Measurements from ENCODE around the gene ERV3-1. TPM values are rescaled to one million over a fixed set of nuclear protein-coding genes. Genes with fewer than 3 reads are reported as not detected.
A peak's percentile ranks its signal among the peaks of the same experiment; 100 is the strongest.

ERV3-1 gene
- total and polyA plus RNA-seq, 2 experiments from 2014 or later: 23.7 to 29.2 TPM

DNA sequence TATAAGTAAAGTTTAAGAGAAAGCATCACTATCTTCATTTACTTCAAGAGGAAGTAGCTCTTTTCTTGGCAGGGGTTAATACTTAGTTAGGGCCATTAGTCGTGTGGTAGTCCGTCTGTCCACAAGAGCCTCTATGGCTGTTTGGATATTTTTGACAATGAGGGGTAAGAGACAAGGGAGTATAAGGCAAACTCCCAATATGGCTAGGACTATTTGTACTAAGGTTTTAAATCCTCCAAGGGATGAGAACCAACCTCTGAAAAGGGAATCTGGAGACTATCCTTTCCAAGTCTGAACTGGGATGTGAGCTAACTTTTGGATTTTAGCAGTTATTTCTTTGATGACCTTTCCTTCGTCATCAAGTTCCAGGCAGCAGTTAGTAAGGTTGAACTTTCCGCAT lies 15.6 kb downstream of the ERV3-1 start, which contains the start of gene ZNF117:
ZNF117 (minus strand) TSS at position 101 of the 400 bp plus-strand sequence.
- no peaks in the 10 kb centered on the region for H3K27me3 ChIP-seq
- no peaks in the 10 kb centered on the region for H3K9me3 ChIP-seq (ENCODE audit: low read depth)
- H3K27ac ChIP-seq: no peak within 1 kb of the TSS
- DNase-seq (ENCODE audit: low read depth in 1 of 2, low spot score in 1 of 2): no peak
- H3K4me3 ChIP-seq: no peak within 1 kb of the TSS
- TF ChIP-seq, protein P1, sequence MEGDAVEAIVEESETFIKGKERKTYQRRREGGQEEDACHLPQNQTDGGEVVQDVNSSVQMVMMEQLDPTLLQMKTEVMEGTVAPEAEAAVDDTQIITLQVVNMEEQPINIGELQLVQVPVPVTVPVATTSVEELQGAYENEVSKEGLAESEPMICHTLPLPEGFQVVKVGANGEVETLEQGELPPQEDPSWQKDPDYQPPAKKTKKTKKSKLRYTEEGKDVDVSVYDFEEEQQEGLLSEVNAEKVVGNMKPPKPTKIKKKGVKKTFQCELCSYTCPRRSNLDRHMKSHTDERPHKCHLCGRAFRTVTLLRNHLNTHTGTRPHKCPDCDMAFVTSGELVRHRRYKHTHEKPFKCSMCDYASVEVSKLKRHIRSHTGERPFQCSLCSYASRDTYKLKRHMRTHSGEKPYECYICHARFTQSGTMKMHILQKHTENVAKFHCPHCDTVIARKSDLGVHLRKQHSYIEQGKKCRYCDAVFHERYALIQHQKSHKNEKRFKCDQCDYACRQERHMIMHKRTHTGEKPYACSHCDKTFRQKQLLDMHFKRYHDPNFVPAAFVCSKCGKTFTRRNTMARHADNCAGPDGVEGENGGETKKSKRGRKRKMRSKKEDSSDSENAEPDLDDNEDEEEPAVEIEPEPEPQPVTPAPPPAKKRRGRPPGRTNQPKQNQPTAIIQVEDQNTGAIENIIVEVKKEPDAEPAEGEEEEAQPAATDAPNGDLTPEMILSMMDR (IDR thresholded peaks at IDR 0.05; ENCODE audit: low read depth, low read length): no peak
- peaks cover 9% of the 10 kb centered on the region for H3K36me3 ChIP-seq
- no peaks in the 10 kb centered on the region for H3K4me1 ChIP-seq (ENCODE audit: low read depth)

DNA sequence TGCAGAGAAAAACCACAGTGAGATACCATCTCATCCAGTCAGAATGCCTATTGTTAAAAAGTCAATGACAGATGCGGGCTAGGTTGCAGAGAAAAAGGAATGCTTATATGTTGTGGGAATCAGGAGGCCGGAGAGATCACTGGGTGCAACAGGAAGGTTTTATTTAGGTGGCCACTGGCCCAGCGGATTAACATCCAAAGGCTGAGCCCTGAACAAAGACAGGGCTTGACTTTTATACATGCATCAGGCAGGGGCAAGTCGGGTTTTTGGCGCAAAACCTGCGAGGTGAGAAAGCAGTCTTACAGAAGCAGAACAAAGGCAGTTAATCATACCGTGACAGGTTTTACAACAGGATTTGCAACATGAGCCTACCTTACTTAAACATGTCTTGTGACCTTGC lies 16.3 kb downstream of the ERV3-1 start:
- TF ChIP-seq, protein P1 (IDR thresholded peaks at IDR 0.05; ENCODE audit: low read depth, low read length): no peak
- Histone ChIP-seq H3K27me3 (no peaks in the 10 kb centered on the region), H3K9me3 (ENCODE audit: low read depth) (no peaks in the 10 kb centered on the region), H3K4me3 (no peak overlapping the region), H3K4me1 (ENCODE audit: low read depth) (no peaks in the 10 kb centered on the region), H3K27ac (no peak overlapping the region), H3K36me3 (peaks cover 9% of the 10 kb centered on the region)
- no peak for DNase-seq (ENCODE audit: low read depth in 1 of 2, low spot score in 1 of 2)

DNA sequence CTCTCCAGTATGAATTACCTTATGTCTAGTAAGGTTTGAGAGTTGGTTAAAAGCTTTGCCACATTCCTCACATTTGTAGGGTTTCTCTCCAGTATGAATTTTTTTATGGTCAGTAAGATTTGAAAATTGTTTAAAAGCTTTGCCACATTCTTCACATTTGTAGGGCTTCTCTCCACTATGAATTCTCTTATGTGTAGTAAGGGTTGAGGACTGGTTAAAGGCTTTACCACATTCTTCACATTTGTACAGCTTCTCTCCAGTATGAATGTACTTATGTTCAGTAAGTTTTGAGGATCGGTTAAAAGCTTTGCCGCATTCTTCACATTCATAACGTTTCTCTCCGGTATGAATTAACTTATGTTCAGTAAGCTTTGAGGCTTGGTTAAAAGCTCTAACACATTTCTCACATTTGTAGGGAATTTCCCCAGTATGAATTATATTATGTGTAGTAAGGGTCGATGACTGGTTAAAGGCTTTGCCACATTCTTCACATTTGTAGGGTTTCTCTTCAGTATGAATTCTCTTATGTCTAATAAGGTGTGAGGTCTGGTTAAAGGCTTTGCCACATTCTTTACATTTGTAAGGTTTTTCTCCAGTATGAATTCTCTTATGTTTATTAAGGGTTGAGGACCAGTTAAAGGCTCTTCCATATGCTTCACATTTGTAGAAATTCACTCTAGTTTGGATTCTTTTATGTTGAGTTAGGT lies 27.8 kb downstream of the ERV3-1 start:
- peaks cover 32% of the 10 kb centered on the region for H3K36me3 ChIP-seq
- no peaks in the 10 kb centered on the region for H3K4me1 ChIP-seq (ENCODE audit: low read depth)
- H3K27me3 ChIP-seq: no peaks in the 10 kb centered on the region
- TF ChIP-seq, protein P1 (IDR thresholded peaks at IDR 0.05; ENCODE audit: low read depth, low read length): no peak
- H3K4me3 ChIP-seq: no peak overlapping the region
- no peak overlapping the region for H3K27ac ChIP-seq
- peaks cover 4% of the 10 kb centered on the region for H3K9me3 ChIP-seq (ENCODE audit: low read depth)
- DNase-seq (ENCODE audit: low read depth in 1 of 2, low spot score in 1 of 2): no peak

DNA sequence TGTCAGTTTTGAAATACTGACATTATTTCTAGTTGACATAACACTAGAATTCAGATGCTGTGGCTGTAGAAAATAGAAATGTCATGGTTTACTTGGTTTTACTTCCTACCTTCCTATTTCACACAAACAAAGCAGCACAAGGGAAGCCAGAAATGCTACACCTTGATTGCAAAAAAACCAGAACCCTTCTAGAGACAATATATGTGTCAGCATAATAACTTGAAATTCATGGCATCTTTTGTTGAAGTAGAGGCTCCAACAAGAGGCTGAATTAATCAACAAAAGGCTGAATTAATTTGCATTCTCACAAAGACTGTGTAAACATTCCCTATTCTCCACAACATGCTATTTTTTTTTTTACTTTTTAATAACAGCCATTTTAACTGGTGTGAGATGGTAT lies 40.9 kb downstream of the ERV3-1 start:
- Histone ChIP-seq H3K4me1 (ENCODE audit: low read depth) (no peaks in the 10 kb centered on the region), H3K27me3 (no peaks in the 10 kb centered on the region), H3K4me3 (no peak overlapping the region), H3K36me3 (no peaks in the 10 kb centered on the region), H3K9me3 (ENCODE audit: low read depth) (no peaks in the 10 kb centered on the region), H3K27ac (no peak overlapping the region)
- TF ChIP-seq, protein P1 (IDR thresholded peaks at IDR 0.05; ENCODE audit: low read depth, low read length): no peak
- no peak for DNase-seq (ENCODE audit: low read depth in 1 of 2, low spot score in 1 of 2)

DNA sequence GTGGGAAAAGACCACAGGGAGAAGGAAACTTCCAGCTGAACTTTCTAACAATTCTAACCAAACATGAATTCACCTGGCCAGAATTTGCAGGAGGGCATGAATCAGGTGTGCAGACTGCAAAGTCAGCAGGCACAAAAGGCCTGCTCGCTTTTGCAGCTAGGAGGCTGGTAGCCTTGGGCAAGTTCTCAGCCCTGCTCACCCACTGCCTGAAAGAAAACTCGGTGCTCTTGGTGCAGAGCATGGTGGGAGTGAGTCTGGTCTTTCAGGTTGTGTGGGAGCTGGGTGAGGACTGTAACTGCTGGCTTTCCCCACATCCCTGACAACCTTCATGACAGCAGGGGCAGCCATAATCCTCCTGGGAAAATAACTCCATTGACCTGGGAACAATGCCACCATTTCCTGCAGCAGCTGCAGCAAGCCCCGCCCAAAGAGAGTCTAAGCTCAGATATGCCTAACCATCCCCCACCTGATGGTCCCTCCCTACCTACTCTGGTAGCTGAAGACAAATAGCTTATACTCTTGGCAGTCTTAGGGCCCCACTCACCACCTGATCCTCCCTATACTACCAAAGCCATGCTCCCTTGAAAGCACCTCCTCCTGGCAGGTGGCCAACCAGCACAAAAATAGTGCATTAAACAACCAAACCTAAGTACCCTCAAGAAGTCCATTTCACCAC lies 47.3 kb downstream of the ERV3-1 start:
- Histone ChIP-seq H3K27me3 (no peaks in the 10 kb centered on the region), H3K4me1 (ENCODE audit: low read depth) (no peaks in the 10 kb centered on the region), H3K36me3 (no peaks in the 10 kb centered on the region), H3K27ac (no peak overlapping the region), H3K4me3 (no peak overlapping the region), H3K9me3 (ENCODE audit: low read depth) (no peaks in the 10 kb centered on the region)
- peak in 1 of 2 donors; percentile 14 for DNase-seq (ENCODE audit: low read depth in 1 of 2, low spot score in 1 of 2)
- TF ChIP-seq, protein P1 (IDR thresholded peaks at IDR 0.05; ENCODE audit: low read depth, low read length): no peak

Measured in cardiac muscle cell (in vitro differentiated cells and primary cell).